DMS 273 (cell line): Measurements from ENCODE around the gene ERVK3-1.

Experiments
- DNase-seq: peaks from one replicate; lab custom pipeline; 2025; ENCODE audit not compliant: unreplicated experiment; lab: John Stamatoyannopoulos, UW

ERVK3-1 gene

GRCh38 chr19:58357481-58358145 is 52.4 kb downstream of the ERVK3-1 start:
- DNase-seq: no peak

GRCh38 chr19:58361900-58362271 is 56.7 kb downstream of the ERVK3-1 start:
- peak; percentile 83 for DNase-seq

GRCh38 chr19:58362272-58362994 is 57.3 kb downstream of the ERVK3-1 start, which contains the start of gene ZNF497:
TSS of gene ZNF497 (minus strand) at chr19:58362751. CDS start at chr19:58357635, 5,116 bp downstream.
- peak; percentile 98 for DNase-seq

- DNase-seq: no peak
These were observed 59.0 kb downstream of the ERVK3-1 start for GRCh38 chr19:58364146-58364545.
